ENCODE data around the gene ASTN2.

DNA sequence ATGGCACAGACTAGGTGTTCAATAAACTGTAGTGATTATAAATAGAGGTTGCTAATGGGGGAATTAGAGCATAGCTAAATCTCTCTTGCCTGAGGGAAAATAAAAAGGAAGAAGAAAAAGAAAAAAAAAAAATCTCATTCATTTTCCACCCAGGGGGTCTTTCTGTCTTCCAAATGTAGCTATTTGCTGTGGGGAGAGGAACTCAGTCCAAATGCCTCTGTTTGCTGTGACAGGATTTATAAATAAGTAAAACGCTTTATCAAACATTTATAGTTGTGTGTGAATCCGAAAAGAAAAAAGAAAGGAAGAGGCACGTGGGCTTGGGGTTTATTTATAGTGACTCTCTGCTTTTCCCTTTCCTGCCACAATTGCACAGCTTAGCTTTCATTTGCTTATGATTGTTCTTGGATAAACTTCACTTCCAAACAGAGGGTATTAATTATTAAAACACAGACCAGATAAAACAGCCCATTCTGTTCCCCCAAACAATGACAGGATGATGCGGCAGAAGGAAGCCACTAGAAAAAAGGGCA is 245.7 kb downstream of the ASTN2 start:
- no peak for TF ChIP-seq CTCF (IDR thresholded peaks at IDR 0.05)
- no peak for TF ChIP-seq POLR2A (IDR thresholded peaks at IDR 0.05)

Measured in thyroid gland (tissue), 4 donors.